ENCODE data around the gene FAM193A. TPM values are rescaled to one million over a fixed set of nuclear protein-coding genes. Genes with fewer than 3 reads are reported as not detected.
"Not testable (repeated sequence)": the region's sequence is repeated elsewhere in the genome, so short reads cannot be mapped to it uniquely, and the experiment has no call there.

FAM193A gene
- total RNA-seq, 1 donor from 2014 or later: 19.8 TPM

DNA sequence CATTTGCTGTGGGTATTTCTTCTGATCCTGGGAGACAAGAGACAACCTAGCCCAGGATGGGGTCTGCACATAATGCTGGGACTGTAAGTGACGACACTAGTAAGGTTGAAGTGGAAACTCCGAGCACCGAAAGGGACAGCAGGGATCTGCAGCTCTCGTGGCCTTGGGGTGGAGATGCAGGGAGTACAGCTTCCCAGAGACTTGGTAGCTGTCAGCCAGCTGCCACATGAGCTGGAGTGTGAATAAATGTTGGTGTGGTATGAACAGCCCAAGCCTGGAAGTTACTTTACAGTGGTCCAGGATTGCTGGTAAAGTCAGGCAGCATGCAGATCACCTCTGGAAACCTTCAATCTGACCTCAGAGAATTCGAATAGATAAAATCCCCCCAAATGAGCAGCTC is 97.6 kb downstream of the FAM193A start:
- Histone ChIP-seq H3K36me3 (ENCODE audit: control insufficient read depth, insufficient read depth, low read length) (peaks cover 2% of the 10 kb centered on the region), H3K27me3 (ENCODE audit: control insufficient read depth, insufficient read depth, low read length) (no peaks in the 10 kb centered on the region), H3K4me3 (ENCODE audit: low read depth, low read length) (no peak overlapping the region)
- TF ChIP-seq, protein P1, sequence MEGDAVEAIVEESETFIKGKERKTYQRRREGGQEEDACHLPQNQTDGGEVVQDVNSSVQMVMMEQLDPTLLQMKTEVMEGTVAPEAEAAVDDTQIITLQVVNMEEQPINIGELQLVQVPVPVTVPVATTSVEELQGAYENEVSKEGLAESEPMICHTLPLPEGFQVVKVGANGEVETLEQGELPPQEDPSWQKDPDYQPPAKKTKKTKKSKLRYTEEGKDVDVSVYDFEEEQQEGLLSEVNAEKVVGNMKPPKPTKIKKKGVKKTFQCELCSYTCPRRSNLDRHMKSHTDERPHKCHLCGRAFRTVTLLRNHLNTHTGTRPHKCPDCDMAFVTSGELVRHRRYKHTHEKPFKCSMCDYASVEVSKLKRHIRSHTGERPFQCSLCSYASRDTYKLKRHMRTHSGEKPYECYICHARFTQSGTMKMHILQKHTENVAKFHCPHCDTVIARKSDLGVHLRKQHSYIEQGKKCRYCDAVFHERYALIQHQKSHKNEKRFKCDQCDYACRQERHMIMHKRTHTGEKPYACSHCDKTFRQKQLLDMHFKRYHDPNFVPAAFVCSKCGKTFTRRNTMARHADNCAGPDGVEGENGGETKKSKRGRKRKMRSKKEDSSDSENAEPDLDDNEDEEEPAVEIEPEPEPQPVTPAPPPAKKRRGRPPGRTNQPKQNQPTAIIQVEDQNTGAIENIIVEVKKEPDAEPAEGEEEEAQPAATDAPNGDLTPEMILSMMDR (IDR thresholded peaks at IDR 0.05; ENCODE audit: insufficient read depth, low read length, poor library complexity, severe bottlenecking): no peak
- no peak for DNase-seq (ENCODE audit: low read depth)

DNA sequence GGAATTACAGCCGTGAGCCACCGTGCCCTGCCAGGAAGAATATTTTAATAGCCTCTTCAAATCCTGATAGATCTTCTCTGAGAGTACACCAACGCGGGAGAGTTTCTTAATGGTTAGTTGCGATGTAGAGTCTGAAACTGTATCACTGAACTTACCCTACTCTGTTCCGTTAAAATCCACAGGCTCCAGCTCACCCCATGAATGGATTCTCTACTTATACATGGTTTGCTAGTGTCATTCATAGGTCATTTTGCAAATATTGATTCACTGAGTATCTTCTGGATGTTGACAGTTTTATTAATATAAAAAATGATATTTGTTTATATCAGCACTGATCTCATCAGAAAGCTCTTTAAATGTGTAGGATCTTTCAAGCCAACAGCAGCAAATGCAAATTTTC is 99.9 kb downstream of the FAM193A start:
- no peak for DNase-seq (ENCODE audit: low read depth)
- TF ChIP-seq, protein P1 (IDR thresholded peaks at IDR 0.05; ENCODE audit: insufficient read depth, low read length, poor library complexity, severe bottlenecking): no peak
- Histone ChIP-seq H3K27me3 (ENCODE audit: control insufficient read depth, insufficient read depth, low read length) (no peaks in the 10 kb centered on the region), H3K4me3 (ENCODE audit: low read depth, low read length) (no peak overlapping the region), H3K36me3 (ENCODE audit: control insufficient read depth, insufficient read depth, low read length) (peaks cover 3% of the 10 kb centered on the region)

DNA sequence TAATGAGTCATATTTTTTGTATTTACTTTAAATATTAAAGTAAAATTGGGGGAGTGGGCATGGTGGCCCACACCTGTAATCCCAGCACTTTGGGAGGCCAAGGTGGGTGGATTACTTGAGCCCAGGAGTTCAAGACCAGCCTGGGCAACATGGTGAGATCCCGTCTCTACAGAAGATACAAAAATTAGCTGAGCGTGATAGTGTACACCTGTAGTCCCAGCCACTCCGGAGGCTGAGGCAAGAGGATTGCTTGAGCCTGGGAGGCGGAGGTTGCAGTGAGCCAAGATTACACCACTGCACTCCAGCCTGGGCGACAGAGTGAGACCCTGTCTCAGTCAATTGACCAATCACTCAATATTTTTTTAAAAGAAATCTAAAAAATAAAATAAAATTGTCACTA is 100.5 kb downstream of the FAM193A start:
- not testable (repeated sequence) for H3K27me3 ChIP-seq (ENCODE audit: control insufficient read depth, insufficient read depth, low read length); H3K4me3 ChIP-seq (ENCODE audit: low read depth, low read length); H3K36me3 ChIP-seq (ENCODE audit: control insufficient read depth, insufficient read depth, low read length); DNase-seq (ENCODE audit: low read depth)

DNA sequence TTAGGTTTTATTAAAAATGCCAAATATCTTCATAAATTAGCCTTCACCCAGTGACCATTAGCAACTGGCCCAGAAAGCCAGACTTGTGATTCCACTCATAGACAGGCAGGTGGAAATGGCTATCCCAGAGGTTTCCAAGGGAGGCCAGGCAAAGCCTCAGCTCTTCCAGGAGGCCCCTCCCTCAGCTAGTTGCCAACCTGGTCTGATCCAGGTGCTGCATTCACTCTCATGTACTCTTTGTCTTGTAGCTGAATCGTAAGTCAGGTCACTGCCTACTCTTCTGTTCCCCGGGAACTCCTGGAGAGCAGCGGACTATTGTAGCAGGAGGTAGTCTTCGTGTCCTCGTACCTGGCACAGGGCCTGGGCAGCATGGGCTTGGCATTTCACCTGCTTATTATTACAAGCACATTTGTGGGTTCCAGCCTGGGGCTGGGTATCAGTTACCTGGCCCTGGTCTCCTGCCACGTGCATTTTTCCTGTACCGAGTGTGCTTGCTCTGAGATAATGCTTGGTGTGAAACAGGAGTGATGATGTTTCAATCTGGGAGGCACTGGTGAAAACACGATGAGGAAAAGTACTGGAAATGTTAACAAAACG is 101.6 kb downstream of the FAM193A start:
- H3K4me3 ChIP-seq (ENCODE audit: low read depth, low read length): no peak overlapping the region
- TF ChIP-seq, protein P1 (IDR thresholded peaks at IDR 0.05; ENCODE audit: insufficient read depth, low read length, poor library complexity, severe bottlenecking): no peak
- H3K36me3 ChIP-seq (ENCODE audit: control insufficient read depth, insufficient read depth, low read length): peaks cover 2% of the 10 kb centered on the region

DNA sequence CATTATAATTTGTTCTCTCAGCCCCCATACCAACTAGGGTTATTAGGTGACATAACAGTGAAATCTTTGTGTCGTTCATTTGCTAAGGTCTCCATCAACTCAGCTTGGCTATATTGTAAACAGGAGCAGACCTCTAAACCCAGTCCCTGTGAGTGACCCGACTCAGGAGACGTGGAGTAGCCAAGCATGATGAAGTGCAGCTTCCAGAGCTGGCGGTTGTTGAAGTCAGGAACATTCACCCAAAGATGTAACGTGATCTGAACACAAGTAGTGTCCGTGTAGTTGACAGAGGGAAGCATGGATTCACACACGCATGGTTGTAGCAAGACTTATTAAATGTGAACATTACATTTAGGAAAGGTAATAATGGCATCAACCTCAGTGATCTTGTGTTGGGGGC is 102.3 kb downstream of the FAM193A start:
- TF ChIP-seq, protein P1 (IDR thresholded peaks at IDR 0.05; ENCODE audit: insufficient read depth, low read length, poor library complexity, severe bottlenecking): no peak
- DNase-seq (ENCODE audit: low read depth): no peak
- Histone ChIP-seq H3K27me3 (ENCODE audit: control insufficient read depth, insufficient read depth, low read length) (no peaks in the 10 kb centered on the region), H3K4me3 (ENCODE audit: low read depth, low read length) (no peak overlapping the region), H3K36me3 (ENCODE audit: control insufficient read depth, insufficient read depth, low read length) (peaks cover 2% of the 10 kb centered on the region)

More for the DNA sequence above, 101.6 kb downstream of the FAM193A start:
- DNase-seq (ENCODE audit: low read depth): no peak
- H3K27me3 ChIP-seq (ENCODE audit: control insufficient read depth, insufficient read depth, low read length): no peaks in the 10 kb centered on the region

DNA sequence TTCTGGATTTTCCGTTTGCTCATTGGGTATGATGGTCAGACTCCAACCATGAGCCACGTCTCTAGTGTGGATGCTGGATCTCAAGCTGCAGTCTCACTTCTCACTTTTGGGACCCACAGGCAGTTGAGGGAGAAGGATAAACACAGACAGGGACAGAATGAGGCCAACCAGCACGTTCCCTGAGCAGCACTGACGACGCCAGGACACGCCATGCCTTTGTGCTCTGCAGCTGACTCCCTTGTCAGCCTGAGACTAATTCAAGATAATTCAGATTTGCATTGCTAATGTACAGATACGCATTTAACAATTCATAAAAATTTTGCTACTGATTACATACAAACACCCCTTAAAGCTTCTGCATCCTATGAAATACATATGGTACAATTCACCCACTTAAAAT is 106.5 kb downstream of the FAM193A start:
- Histone ChIP-seq H3K27me3 (ENCODE audit: control insufficient read depth, insufficient read depth, low read length) (no peaks in the 10 kb centered on the region), H3K36me3 (ENCODE audit: control insufficient read depth, insufficient read depth, low read length) (peaks cover 9% of the 10 kb centered on the region), H3K4me3 (ENCODE audit: low read depth, low read length) (no peak overlapping the region)
- TF ChIP-seq, protein P1 (IDR thresholded peaks at IDR 0.05; ENCODE audit: insufficient read depth, low read length, poor library complexity, severe bottlenecking): no peak
- no peak for DNase-seq (ENCODE audit: low read depth)

Data from kidney epithelial cell (primary cell).